Astrocyte of the cerebellum (primary cell): Measurements from ENCODE around the gene IGSF9B.

ENCODE experiments used
- DNase-seq: peaks from one replicate; pipeline ENCODE4 v3.0.0-alpha.2; 2011; ENCODE audit warnings: low read depth
- H3K4me3 ChIP-seq: 2 replicates; pipeline ENCODE4 v1.5.1; 2011; ENCODE audit warnings: mild to moderate bottlenecking, low read depth, low read length, moderate library complexity
- CTCF ChIP-seq: IDR thresholded peaks from 2 replicates; pipeline ENCODE4 v1.5.1; 2012; ENCODE audit warnings: low read length, low read depth, moderate library complexity, mild to moderate bottlenecking; ENCODE audit errors: missing control alignments
- in situ Hi-C: cut with HindIII; loops from 2 replicates; pipeline ENCODE4 v1.10.0; 2017; ENCODE audit warnings: low sequenced_read_pairs

Gene IGSF9B

GRCh38 chr11:133967599-133968238 is 11.0 kb upstream of the IGSF9B start:
- in situ Hi-C loops: no loop called here
- no peak overlapping the region for H3K4me3 ChIP-seq
- no peak for DNase-seq
- TF ChIP-seq CTCF: no peak

GRCh38 chr11:133966921-133967598 is 10.3 kb upstream of the IGSF9B start:
- H3K4me3 ChIP-seq: no peak overlapping the region
- DNase-seq: no peak
- in situ Hi-C loops: no loop called here

GRCh38 chr11:133966172-133966651 is 9.4 kb upstream of the IGSF9B start:
- DNase-seq: no peak
- in situ Hi-C loops: no loop called here
- no peak for TF ChIP-seq CTCF
- H3K4me3 ChIP-seq: no peak overlapping the region

More at GRCh38 chr11:133966921-133967598, 10.3 kb upstream of the IGSF9B start:
- peak; percentile 10 for TF ChIP-seq CTCF

GRCh38 chr11:133965031-133965601 is 8.3 kb upstream of the IGSF9B start:
- H3K4me3 ChIP-seq: no peak overlapping the region
- in situ Hi-C loops: no loop called here
- DNase-seq: no peak
- TF ChIP-seq CTCF: no peak

- TF ChIP-seq CTCF: no peak
- H3K4me3 ChIP-seq: no peak overlapping the region
- in situ Hi-C loops: no loop called here
- DNase-seq: no peak
These were observed 7.6 kb upstream of the IGSF9B start for GRCh38 chr11:133964356-133964755.

GRCh38 chr11:133961890-133962289 is 5.1 kb upstream of the IGSF9B start:
- in situ Hi-C loops: no loop called here
- H3K4me3 ChIP-seq: no peak overlapping the region
- DNase-seq: no peak
- no peak for TF ChIP-seq CTCF
